HG03060 (cell line): Measurements from ENCODE around the gene TSPAN11.

Experiments used
- ATAC-seq: cut with Tn5 transposase; IDR thresholded peaks from one replicate; pipeline ENCODE4 v1.9.1; 2021; ENCODE audit warnings: low read depth, moderate number of reproducible peaks; ENCODE audit not compliant: unreplicated experiment

Gene TSPAN11

GRCh38 chr12:30997685-30998440, 71.3 kb downstream of the TSPAN11 start:
- ATAC-seq, result no peak

GRCh38 chr12:30999011-30999410, 72.5 kb downstream of the TSPAN11 start:
- no peak for ATAC-seq

DNA sequence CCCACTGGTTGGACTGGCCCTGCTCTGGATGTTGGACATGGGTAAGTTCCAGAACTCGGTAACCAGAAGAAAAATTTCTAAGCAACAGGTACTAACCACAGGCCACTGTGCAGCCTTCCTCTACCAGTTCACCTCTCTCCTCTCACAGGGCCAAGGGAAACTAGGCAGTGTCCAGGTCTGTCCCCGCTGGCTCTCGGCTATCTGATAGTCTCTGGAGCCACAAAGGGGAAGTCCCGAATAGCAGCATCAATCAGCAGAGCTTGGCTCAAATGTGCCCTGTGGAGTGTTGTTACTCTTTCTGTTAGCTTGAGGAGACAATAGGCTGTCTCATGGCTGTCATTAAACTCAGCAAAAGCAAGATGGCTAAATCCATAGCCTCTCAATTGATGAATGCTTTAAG, 73.2 kb downstream of the TSPAN11 start:
- ATAC-seq, result no peak

DNA sequence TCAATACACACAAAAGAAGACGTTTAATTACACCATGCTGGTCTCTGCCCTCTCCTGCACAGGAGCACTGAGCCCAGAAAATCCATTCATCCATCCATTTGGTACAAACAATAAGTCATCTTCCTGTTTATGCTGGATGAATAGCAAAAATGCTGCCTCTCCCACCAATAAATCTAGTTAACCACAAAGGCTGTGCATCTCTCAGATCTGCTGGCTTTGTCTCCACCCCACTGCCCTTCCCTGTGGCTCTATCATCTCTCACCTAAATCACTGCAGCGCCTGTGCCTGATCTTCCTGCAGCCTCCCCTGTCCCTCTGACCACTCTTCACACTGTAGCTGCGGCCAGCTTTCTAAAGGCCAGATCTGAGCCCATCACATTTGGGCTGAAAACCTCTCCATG, 74.2 kb downstream of the TSPAN11 start:
- ATAC-seq, result no peak

GRCh38 chr12:31001581-31002360, 75.2 kb downstream of the TSPAN11 start:
- no peak for ATAC-seq

DNA sequence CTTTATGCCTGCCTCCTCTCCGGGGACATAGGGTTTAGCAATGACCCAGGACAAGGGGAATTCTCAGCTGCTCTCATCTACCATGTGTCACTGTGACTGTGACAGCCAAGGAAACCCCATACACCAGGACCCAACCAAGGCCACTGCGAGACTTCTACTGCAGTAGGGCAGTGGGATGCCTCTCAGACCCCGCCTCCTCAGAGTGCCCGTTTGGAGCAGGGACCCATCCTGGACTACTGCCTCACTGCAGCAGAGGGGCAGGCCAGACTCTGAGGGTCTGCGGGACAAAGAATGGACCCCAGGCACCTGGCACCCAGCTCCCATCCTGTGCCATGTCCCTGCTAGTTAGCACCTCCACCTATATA, 75.8 kb downstream of the TSPAN11 start:
- ATAC-seq, result no peak

GRCh38 chr12:31002999-31003398, 76.5 kb downstream of the TSPAN11 start:
- ATAC-seq, result no peak

- no peak for ATAC-seq
These were observed 77.5 kb downstream of the TSPAN11 start for GRCh38 chr12:31003861-31004640.

- no peak for ATAC-seq
These were observed 78.1 kb downstream of the TSPAN11 start for GRCh38 chr12:31004666-31005065.

DNA sequence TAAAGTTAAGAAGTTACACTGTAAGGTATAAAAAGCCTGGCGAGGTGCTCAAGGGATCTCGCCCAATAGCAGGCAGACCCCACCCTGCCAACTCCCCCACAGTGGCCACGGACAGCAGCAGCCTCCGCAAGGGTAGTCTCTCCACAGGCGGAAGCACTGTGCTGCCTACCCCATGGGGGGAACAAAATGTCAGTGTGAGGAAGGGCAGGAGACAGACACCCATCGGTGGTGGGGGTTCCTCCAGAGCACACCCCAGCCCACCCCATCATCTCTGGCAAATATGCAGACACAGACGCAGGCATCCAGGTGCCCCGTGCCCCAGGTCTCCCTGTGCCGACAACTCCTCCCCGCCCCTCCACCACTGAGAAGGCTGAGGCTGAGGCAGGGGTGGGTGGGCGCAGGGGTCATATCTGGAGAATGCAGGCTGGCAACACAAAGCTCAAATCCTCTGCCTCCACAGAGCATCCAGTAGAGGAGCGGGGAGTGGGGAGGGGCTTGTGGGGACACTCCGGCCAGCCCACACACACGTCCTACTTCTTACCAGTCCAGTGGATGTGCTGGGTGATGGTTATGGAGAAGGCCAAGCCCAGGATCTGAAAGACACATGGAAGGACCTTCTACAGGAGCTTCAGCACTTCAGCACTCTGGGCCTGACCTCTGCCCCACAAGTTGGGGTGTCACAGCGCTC, 78.9 kb downstream of the TSPAN11 start:
- no peak for ATAC-seq

GRCh38 chr12:31005944-31006361, 79.4 kb downstream of the TSPAN11 start:
- ATAC-seq, result no peak

DNA sequence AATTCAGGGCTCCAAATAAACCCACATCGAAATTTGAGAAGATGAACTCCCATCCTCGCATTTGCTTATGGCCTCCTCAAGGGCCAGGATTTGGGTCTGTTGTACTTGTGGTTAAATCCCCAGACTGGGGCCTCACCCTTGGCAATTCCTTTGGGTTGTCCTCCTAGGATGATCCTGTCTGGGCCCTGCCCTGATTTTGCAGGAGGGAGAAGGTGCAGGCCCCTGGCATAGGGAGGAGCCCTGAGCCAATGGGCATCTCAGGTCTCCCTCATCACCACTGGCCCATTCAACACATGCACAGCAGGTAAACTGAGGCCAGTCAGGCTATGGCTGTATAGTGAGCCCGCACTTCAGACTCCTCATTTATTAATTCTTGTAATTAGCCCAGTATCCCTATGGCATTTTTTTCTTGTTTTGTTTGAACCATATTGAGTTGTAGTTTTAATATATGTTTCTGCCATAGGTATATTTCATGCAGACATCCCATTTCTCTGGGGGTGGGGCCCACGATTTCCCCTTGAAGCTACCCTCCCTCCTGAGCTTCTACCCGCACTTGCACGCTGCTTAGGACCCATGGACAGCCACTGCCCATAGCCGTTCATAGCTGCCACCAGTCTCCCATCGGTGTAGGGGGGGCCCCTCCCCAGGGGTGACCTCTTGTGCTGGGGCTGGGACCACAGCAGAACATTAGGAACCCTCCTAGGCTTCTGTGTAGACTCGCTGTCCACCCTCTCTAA, 80.0 kb downstream of the TSPAN11 start:
- no peak for ATAC-seq

GRCh38 chr12:31007153-31007495, 80.6 kb downstream of the TSPAN11 start:
- no peak for ATAC-seq

DNA sequence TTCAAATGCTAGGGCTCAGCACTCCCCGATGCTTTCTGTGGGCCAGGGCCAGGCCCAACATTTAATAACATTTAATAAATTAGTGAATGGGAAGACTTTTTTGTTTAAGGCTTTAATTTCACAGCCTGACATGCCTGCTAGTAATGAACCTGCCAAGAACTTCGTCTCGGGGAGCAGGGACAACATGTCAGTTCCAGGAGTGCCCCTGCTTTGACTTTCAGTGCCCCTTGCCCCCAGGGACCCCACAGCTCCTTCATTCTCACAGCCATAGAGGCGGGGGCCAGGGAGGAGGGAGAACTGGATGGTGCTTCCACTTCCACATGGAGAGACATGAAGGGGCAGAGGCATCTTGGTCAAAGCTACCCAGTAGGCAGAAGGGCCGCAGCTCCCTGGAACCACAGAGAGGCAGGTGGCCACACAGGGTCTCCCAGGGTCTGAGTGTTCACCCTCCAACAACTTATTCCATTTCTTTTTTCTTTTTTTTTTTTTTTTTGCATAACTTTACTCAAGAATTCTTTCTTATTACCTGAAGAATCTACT, 81.2 kb downstream of the TSPAN11 start:
- ATAC-seq, result no peak

- no peak for ATAC-seq
These were observed 81.8 kb downstream of the TSPAN11 start for GRCh38 chr12:31008241-31008761.

DNA sequence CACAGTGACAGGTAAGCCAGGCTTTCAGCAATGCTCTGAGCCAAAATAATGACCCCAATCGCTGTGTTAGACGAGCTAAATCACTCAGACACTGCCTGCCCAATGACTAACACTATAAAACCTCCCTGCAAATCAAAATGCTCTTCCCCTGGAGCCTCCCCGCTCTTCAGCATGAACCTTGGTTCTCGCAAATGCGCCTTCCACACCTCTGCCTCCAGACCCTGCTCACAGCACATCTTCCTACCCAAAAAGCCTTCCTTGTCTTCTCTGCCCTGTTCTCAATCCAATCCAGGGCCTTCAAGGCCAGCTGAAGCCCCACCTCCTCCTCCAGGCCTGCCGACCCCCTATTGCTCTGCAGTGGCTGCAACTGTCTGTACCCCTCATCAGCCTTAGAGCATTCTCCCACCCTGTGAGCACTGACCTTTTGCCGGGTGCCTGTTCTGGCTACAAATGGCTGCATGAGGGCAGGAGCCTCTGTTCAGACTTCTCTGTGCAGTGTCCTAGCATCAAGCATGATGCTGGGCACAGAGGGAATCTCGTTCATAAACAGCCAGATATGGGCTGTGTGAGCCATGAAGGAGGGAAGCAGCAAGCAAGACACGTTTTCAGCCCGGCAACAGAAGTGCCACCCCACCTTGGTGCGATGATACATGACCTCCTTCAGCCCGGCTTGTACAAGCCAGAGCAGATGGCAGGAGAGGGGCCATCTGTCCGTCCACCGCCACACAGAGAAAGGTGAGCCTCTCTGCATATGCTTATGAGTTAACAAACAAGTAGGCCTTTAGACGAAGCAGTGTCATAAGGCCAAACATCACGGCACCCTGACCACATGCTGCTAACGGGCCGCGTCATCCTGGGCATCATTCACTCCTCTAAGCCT, 82.7 kb downstream of the TSPAN11 start:
- no peak for ATAC-seq

- no peak for ATAC-seq
These were observed 83.4 kb downstream of the TSPAN11 start for GRCh38 chr12:31009976-31010375.

DNA sequence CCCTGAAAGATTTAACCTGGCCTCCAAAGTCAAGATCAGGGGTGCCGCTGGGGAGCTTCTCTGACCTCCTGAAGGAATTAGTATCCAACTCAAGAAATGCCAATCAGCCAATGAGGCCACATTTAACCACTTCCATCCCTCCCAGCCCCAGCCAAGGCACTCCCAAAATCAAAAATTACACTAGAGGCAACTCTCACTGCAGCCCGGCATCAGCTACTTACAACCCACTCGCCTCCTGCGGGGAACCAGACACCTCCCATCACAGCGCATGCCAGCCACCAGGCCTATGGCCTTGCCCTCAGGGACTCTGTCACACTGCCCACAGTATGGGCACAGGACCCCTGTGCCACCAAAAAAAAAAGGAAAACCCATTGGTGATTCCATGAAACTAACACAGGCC, 84.8 kb downstream of the TSPAN11 start:
- ATAC-seq, result no peak
